ENCODE measurements around the gene SF3B5.
"Not testable (repeated sequence)": the region's sequence is repeated elsewhere in the genome, so short reads cannot be mapped to it uniquely, and the experiment has no call there.

Gene SF3B5

GRCh38 chr6:144093658-144094057 is 1.7 kb downstream of the SF3B5 start:
- TF ChIP-seq CTCF (IDR thresholded peaks at IDR 0.05; ENCODE audit: insufficient read depth, missing control alignments) = no peak
- FAIRE-seq (no peak), DNase-seq (ENCODE audit: insufficient read length, low spot score) (no peak)

- DNase-seq (ENCODE audit: insufficient read length, low spot score) (no peak), FAIRE-seq (no peak)
- no peak for TF ChIP-seq CTCF (IDR thresholded peaks at IDR 0.05; ENCODE audit: insufficient read depth, missing control alignments)
These were observed 2.1 kb downstream of the SF3B5 start for GRCh38 chr6:144093236-144093635.

GRCh38 chr6:144090384-144090783 is 5.0 kb downstream of the SF3B5 start:
- no peak for FAIRE-seq
- TF ChIP-seq CTCF (IDR thresholded peaks at IDR 0.05; ENCODE audit: insufficient read depth, missing control alignments) = no peak

GRCh38 chr6:144087789-144088426 is 7.5 kb downstream of the SF3B5 start:
- DNase-seq (ENCODE audit: insufficient read length, low spot score) (no peak), FAIRE-seq (no peak)
- TF ChIP-seq CTCF (IDR thresholded peaks at IDR 0.05; ENCODE audit: insufficient read depth, missing control alignments) = no peak

More at GRCh38 chr6:144090384-144090783, 5.0 kb downstream of the SF3B5 start:
- no peak for DNase-seq (ENCODE audit: insufficient read length, low spot score)

- no peak for DNase-seq (ENCODE audit: insufficient read length, low spot score)
- TF ChIP-seq CTCF (IDR thresholded peaks at IDR 0.05; ENCODE audit: insufficient read depth, missing control alignments) = no peak
- FAIRE-seq = no peak
These were observed 8.4 kb downstream of the SF3B5 start for GRCh38 chr6:144086959-144087358.

GRCh38 chr6:144083172-144083571 is 12.2 kb downstream of the SF3B5 start:
- FAIRE-seq = no peak
- DNase-seq (ENCODE audit: insufficient read length, low spot score) = no peak
- TF ChIP-seq CTCF (IDR thresholded peaks at IDR 0.05; ENCODE audit: insufficient read depth, missing control alignments) = no peak

- DNase-seq (ENCODE audit: insufficient read length, low spot score); FAIRE-seq: not testable (repeated sequence)
These were observed 13.0 kb downstream of the SF3B5 start for GRCh38 chr6:144082412-144082811.

- FAIRE-seq = no peak
- no peak for TF ChIP-seq CTCF (IDR thresholded peaks at IDR 0.05; ENCODE audit: insufficient read depth, missing control alignments)
- no peak for DNase-seq (ENCODE audit: insufficient read length, low spot score)
These were observed 17.5 kb downstream of the SF3B5 start for GRCh38 chr6:144077871-144078270.

All from D721Med (cell line).